ENCODE measurements around the gene TSPAN32.
A peak's percentile ranks its signal among the peaks of the same experiment; 100 is the strongest.
"Not testable (repeated sequence)": the region's sequence is repeated elsewhere in the genome, so short reads cannot be mapped to it uniquely, and the experiment has no call there.

Gene TSPAN32

DNA sequence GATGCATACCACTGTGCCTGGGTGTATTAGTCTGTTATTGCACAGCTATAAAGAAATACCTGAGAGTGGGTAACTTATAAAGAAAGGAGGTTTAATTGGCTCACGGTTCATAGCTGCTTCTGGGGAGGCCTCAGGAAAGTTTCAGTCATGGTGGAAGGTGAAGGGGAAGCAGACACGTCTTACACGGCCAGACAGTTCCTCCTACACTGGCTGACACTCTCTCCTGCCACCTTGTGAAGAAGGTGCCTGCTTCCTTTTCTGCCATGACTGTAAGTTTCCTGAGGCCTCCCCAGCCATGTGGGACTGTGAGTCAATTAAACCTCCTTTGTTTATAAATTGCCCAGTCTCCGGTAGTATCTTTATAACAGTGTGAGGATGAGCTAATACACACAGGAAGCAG lies 41.7 kb downstream of the TSPAN32 start:
- DNase-seq = no peak

DNA sequence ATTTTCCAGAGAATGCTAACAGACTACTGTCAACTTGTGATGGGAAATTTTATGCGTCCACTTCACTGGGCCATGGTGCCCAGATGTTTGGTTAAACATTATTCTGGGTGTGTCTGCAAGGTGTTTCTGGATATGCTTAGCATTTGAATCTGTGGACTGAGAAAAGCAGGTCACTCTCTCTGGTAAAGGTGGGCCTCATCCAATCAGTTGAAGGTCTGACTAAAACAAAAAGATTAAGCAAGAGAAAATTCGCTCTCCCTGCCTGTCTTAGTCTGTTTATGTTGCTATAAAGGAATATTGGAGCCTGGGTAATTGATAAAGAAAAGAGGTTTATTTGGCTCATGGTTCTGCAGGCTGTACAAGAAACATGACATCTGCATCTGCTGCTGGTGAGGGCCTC lies 43.2 kb downstream of the TSPAN32 start:
- DNase-seq = no peak

DNA sequence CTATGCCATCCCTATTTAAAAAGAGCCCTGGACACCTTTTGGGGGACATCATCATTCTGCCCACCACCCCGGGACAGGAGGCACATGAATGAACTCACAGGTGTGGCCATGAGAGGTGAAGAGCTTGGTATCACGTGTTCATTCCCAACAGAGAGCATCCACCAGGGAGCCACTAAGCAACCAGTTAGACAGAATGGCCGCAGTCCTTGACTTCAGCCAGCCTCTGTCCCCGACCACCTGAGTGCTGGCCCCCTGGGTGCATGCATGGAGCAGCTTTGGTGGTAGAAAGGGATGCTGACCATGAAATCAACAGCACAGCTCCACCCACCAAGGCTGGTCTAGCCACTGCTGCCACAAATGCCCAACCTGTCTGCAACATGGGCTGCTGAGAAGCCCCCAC lies 44.2 kb downstream of the TSPAN32 start:
- no peak for DNase-seq

DNA sequence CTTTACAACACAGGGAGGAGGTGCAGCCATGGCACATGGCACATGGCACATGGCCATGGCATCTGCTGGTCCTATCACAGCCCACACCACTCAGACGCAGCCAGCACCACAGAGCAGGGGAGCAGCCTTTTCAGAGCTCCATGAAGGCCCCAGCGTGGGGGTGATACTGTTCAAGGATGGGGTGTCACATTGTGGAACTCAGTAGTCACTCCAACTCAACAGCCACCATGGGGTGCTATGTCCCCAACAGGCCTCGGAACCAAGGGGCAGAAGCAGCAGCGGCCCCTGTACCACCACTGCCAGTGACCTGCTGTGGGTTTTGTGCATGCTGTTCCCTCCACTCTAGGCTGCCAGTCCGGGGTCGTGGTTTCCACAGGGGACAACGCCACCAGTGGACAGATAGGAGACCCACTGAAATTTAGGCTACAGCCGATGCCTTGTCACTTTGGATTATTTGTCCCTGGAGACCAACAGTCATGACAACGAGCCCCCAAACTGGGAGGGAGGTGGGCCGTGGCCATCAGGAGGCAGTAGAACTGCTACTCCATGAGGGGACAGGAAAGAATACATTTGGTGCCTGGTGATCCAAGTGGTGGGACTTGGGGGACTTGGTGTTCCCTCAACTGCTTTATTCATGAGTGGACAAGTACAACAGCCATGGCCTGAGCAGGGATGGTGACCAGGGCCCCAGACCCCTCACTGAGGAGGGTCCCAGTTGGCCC lies 44.9 kb downstream of the TSPAN32 start:
- no peak for DNase-seq

DNA sequence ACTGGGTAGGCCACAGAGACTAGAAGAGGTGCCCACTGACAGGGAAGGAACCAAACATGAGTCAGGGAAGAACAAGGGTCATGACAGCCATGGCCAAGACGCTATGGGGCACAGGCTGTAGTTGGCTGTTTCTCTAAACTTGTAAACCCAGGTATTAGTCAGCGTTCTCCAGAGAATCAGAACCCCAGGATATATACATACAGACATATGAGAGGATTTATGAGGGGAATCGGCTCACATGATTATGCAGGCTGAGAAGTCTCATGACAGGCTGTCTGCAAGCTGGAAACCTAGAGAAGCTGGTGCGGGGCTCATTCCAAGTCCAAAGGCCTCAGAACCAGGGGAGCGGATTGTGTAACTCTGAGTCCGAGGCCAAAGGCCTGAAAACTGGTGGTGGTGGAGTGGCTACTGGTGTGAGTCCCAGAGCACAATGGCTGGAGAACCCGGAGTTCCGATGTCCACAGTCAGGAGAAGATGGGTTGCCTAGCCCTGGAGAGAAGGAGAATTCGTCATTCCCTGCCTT lies 45.6 kb downstream of the TSPAN32 start:
- no peak for DNase-seq

DNA sequence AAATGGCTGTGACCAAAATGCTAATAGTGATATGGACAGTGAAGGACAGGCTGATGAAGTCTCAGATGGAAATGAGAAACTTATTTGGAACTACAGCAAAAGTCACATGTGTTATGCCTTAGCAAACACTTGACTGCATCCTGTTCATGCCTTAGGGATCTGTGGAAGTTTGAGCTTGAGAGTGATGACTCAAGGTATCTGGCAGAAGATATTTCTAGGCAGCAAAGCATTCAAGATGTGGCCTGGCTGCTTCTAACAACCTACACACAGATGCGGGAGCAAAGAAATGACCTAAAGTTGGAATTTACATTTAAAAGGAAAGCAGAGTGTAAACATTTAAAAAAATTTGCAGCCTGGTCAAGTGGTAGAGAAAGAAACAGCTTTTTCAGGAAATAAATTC lies 47.2 kb downstream of the TSPAN32 start:
- DNase-seq = peak; percentile 10

DNA sequence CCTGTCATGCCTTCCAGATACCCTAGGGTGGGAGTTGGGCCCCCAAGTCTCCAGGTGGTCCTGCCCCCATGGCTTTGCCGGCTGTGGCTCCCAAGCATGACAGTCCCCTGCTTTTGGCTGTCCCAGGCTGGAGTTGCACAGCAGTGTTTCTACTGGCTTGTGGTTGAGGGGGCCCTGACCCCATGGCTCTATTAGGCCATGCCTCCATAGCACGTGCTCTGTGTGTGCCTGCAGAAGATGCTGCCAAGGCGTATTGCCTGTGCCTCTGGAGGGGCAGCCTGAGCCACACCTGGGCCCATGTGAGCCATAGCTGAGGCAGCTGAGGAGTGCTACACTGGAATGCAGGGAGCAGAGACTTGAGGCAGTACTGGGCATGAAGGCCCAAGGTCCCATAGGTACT lies 49.9 kb downstream of the TSPAN32 start:
- no peak for DNase-seq

DNA sequence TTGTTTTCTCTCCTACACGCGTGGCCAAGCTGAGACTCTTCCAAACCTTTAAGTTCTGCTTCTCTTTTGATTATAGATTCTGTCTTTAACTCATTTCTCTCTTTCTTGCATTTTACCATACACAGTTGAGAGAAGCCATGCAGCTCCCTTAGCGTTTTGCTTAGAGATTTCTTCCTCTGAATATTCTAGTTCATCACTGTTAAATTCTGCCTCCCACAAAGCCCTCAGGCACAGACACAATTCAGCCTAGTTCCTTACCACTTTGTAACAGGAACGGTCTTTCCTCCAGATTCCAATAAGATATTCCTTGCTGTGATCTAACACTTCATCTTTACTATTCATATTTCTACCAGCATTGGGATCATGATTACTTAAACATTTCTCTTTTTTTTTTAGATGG lies 50.6 kb downstream of the TSPAN32 start:
- DNase-seq = no peak

DNA sequence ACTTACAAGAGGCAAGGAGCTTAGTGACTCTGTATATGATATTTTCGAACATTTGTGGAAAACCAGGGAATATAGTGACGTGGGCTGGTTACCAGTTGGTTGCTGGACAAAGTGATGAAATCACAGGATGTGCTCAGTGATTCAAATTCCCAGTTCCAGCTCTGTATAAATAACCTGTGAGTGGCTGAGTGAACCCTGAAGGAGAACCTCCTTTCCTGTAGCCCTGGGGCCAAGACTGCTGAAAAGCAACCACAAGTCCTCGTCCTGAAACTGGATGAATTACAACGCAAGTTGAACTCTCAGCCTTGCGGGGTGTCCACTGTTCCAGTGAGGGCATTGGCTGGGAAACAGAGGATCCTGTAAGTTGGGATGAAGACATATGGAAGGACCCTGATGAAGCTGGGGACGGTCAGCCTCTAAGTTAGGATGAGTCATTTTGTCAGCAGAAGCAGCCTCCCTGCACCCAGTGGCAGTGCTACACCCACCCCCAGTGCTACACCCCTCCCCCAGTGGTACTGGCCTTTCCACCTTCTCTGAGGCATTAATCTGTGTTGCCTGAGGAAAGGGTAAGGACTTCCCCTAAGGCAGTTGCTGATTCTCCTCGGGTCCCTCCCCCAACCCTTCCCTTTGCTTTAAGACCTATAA lies 53.3 kb downstream of the TSPAN32 start:
- peak; percentile 12 for DNase-seq

DNA sequence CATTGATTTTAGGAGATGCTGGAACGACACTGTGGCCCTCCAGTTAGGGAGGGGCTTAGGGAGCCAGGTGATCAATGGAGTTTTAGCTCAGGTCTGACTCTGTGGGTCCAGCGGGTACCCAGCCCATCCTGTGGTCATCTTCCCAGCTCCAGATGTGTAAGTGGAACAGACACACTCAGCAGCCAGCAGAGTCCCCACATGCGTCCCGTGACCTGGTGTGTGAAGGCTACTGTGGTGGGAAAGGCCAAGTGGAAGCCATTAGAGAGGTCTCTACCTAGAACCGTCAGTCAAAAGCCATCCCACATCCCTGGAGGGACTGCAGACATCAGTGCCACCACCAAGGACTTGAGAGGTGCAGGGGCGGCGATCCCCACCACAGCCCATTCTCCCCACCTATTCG lies 55.4 kb downstream of the TSPAN32 start:
- no peak for DNase-seq

DNA sequence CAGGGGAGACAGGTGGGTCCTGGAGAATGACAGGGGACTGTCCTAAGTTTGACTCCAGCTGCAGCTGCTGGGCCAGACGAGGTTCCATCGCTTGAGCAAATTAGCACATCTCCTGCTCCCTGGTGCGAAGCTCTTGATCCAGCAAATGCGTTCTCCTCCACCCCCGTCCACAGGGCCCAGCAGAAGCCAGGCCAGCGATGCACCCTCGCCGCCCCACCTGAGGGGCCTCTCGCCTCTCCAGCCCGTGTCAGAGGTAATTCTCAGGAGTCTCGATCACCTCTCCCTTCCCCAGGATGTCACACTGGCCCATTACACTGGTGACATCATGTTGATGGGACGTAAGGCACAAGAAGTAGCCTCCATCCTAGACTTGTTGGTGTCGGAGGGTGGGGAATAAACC lies 55.8 kb downstream of the TSPAN32 start:
- not testable (repeated sequence) for DNase-seq

DNA sequence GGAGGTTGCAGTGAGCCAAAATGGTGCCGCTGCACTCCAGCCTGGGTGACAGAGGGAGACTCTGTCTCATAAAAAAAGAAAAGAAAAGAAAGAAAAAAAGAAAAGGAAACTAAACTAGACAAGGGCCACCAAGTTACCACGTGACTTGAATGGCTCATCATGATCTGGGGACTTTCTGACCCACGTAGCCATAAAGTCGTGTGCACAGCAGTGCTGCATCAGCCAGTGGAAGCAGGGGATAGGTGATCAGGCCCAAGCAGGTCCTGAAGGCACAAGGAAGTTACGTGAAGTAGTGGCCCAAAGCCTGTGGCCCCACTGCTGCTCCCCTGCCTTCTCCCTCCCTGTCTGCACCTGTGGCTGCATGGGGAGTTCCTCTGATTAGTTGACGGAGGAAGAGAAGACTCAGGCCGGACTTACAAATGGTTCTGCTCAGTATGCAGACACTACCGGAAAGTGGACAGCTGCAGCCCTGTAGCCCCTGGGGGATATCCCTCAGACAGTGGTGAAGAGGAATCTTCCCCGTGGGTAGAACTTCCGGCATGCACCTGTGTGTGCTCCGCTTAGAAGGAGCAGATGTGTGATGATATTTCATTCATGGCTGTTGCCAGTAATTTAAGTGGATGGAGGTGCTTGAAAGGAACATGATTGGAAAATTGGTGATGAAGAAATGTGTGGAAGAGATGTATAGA lies 57.1 kb downstream of the TSPAN32 start:
- no peak for DNase-seq

DNA sequence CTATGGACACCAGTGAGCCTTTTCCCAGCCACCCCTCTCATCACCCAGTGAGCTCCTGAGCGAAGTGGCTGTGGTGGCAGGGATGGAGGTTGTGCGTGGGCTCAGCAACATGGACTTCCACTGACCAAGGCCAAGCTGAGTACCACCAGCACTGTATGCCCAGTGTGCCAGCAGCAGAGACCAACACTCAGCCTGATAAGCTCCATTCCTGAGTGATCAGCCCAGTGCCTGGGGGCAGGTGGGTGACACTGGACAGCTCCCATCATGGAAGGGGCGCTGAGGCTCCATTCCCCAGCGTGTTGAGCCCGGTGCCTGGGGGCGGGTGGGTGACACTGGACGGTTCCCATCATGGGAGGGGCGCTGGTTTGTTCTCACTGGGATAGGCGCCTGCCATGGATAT lies 57.7 kb downstream of the TSPAN32 start:
- no peak for DNase-seq

DNA sequence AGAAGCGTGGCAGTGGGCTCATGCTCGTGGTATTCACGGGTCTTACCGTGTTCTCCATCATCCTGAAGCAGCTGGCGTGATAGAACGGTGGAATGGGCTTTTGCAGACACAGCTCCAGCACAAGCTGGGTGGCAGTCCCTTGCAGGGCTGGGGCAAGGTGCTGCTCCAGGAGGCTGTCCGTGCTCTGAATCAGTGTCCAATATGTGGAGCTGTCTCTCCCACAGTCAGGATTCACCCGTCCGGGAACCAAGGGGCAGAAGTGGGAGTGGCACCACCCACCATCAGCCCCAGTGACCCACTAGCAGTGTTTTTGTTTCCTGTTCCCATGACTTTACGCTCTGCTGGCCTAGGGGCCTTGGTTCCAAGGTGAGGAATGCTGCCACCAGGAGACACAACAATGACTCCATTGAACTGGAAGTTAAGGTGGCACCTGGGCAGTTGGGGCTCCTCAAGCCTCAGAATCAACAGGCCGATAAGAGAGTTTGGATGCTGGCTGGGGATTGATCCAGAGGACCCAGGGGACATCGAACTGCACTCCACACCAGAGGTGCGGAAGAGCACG lies 58.3 kb downstream of the TSPAN32 start:
- DNase-seq = no peak

DNA sequence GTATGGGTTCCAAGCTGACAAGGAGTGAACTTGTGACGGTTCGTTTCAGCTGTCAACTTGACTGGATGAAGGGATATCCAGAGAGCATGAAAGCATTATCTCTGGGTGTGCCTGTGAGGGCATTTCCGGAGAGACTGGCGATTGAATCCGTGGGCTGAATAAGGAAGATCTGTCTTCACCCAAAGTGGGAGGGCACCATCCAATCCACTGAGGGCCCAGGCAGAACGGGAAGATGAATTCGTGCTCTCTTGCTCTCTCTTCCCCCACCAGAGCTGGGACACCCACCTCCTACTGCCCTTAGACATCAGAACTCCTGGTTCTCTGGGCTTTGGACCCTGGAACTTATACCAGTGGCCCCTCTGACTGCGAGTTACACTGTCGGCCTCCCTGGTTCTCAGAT lies 59.8 kb downstream of the TSPAN32 start:
- DNase-seq = no peak

DNA sequence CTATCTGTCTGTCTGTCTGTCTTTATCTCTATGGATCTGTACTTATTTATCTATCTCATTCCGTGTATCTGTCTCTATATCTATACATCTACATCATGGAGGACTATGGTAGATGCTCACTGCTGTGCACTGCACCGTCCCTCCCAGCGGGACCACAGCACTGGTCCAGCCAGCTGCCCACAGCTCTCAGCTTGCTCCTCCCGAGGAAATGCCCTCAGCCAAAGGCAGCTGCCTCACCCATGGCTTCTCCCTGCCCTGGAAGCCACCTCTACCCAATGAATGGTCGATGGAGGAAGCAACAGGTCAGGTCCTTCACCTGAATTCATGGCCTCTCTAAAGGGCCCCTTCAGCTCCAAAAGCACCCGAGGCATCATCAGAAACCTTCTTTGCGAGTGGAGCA lies 60.6 kb downstream of the TSPAN32 start:
- DNase-seq = no peak

DNA sequence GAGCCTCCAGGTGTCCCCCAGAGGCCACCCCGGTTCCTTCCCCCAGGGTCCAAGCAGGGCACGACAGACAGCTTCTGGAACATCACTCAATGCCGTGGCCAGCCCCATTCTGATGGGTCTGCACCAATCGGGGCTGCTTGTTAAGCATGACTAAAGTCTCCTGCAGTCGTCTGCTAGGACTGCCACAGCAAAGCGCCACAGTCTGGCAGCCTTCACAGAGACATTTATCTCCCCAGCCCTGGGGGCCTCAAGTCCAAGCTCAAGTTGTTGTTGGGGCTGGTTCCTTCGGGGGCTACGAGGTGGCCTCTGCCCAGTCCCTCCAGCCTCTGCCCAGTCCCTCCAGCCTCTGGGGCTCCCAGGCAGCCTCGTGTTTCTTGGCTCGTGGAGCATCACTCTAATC lies 61.3 kb downstream of the TSPAN32 start:
- no peak for DNase-seq

DNA sequence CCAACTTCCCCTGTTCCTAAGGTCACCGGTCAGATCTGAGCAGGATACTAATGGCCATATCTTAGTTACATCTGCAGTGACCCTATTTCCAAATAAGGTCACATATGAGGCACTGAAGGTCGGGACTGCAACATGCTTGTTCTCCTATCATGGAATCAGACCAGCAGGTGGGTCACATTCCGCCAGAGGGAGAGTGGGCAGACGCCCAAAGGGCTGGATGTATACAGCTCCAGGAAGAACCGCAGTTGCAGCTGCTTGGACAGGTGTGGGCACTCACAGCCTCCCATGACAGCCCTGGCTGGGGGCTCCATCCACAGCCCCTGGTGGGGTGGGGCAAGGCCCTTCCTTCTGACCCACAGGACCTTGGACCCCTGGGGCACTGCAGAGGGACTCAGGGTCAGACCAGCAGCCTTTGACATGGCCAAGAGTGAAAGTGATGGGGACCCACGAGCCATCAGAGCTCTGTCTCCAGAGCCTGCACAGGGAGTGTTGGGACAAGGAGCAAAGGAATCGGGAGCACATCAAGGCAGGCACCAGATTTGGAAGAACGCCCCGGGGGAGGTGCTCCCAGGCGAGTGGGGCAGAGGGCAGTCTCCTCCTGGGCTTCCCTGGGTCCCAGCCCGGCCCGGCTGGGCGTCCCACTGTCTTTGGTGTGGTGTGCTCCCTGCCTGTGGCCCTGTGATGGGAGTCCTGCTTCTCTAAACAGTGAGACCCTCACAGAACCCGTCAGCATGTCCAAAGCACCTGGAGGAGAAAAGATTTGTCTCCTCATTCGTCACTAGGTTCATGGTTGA lies 62.0 kb downstream of the TSPAN32 start:
- no peak for DNase-seq

DNA sequence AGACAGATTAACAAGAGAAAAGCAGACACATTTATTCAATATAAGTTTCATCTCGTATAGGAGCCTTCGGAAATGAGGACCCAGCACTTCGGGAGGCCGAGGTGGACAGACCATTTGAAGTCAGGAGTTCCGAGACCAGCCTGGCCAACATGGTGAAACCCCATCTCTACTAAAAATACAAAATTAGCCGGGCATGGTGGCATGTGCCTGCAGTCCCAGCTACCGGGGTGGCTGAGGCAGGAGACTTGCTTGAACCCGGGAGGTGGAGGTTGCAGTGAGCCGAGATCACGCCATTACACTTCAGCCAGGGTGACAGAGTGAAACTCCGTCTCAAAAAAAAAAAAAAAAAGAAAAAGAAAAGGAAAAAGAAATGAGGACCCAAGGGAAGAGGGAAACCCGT lies 62.6 kb downstream of the TSPAN32 start:
- DNase-seq = not testable (repeated sequence)

DNA sequence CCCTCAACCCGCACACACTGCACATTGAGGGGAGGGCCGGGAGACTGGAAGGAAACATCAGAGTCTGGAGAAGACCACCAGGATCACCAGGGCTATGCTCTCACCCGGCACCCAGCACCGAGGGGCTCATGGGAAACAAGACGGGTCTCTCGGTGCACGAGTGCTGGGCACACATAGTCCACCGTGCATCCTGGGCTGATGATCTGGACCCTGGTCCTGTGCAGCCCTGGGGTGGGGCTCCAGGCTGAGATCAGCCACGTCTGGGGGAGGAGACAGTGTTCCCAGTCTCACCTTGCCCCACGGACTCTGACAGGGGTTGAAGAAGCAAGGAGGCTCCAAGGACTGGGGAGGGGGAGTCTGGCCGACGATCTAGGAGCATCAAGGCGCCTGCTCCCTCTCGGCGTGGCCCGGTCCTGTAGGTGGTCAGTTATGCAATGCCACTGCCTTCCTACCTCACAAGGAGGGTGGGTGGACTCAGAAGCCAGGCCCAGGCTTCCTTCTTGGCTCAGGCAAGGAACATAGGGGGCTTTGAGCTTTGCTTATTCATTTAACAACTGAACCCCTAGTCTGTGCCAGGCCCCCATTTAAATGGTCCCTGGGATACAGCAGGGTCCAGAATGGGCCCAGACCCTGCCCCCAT lies 63.9 kb downstream of the TSPAN32 start:
- DNase-seq = no peak

DNA sequence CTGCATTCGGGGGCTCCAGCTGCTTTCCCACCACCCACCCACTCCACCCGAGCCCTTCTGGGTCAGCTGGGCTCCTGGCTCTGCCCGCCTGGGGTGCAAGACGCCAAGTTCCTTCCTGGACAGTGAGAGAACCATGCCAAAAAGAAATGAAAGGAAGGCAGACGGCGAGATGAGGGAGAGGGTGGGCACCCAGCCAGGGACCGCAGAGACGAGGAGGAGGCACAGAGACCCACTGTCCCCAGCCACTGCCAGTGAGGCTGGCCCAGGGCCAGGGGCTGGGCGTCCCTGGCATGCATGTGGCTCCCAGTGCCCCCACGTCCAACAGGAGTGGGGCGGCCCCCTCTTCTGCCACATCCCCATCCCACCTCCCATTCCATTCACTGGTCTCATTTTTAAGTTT lies 64.5 kb downstream of the TSPAN32 start:
- no peak for DNase-seq

DNA sequence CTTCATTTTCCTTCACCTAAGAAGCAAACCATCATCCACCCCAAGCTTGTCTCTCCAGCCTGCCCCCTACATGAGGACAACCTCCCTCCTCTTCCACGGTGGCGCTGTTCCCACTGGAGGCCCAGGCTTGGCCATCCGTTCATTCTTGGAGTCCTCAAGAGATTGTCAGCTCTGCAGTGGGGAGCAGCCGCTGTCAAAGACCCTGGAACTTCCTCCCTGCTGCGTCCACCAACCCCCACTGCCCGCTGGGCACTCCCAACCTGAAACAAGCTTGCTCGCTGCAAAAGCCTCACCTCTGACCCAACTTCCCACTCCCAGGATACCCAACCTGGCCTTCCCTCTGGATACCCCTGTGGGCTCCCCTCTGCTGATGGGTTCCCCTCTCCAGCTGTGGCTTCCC lies 64.9 kb downstream of the TSPAN32 start:
- DNase-seq = no peak

Data from fibroblast of skin of abdomen (primary cell).